Right renal pelvis (tissue), 4 donors: ENCODE measurements around the gene ALK. TPM values are rescaled to one million over a fixed set of nuclear protein-coding genes. Genes with fewer than 3 reads are reported as not detected.

Experiments
- DNase-seq, 4 donors: peaks; one replicate each; pipeline ENCODE4 v3.0.0-alpha.2; 2013; ENCODE audit warnings: low read depth in 4 of 4, low spot score in 3 of 4, missing footprints in 1 of 4
- polyA plus RNA-seq, 4 donors: library from polyadenylated mRNA; unstranded; fragments of 120-200 nt; gene quantifications; one replicate each; pipeline ENCODE4 v1.2.1, GENCODE V29; 2013; ENCODE audit not compliant: insufficient read length in 4 of 4

ALK gene
- polyA plus RNA-seq, 4 donors = 0.11 to 0.50 (median 0.29) TPM

- DNase-seq = peak in 1 of 4 donors; percentile 16
Observed at GRCh38 chr2:29223851-29224692, 697.3 kb downstream of the ALK start.

DNA sequence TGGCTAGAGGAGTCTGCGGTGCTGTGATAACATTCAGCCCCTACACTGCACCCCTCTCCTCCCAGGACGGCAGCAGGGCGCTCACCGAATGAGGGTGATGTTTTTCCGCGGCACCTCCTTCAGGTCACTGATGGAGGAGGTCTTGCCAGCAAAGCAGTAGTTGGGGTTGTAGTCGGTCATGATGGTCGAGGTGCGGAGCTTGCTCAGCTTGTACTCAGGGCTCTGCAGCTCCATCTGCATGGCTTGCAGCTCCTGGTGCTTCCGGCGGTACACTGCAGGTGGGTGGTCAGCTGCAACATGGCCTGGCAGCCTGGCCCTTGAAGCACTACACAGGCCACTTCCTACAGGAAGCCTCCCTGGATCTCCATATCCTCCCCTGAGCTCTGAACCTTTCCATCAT, 698.1 kb downstream of the ALK start:
- DNase-seq = no peak

- DNase-seq = no peak
Observed at GRCh38 chr2:29222381-29223179, 698.8 kb downstream of the ALK start.

DNA sequence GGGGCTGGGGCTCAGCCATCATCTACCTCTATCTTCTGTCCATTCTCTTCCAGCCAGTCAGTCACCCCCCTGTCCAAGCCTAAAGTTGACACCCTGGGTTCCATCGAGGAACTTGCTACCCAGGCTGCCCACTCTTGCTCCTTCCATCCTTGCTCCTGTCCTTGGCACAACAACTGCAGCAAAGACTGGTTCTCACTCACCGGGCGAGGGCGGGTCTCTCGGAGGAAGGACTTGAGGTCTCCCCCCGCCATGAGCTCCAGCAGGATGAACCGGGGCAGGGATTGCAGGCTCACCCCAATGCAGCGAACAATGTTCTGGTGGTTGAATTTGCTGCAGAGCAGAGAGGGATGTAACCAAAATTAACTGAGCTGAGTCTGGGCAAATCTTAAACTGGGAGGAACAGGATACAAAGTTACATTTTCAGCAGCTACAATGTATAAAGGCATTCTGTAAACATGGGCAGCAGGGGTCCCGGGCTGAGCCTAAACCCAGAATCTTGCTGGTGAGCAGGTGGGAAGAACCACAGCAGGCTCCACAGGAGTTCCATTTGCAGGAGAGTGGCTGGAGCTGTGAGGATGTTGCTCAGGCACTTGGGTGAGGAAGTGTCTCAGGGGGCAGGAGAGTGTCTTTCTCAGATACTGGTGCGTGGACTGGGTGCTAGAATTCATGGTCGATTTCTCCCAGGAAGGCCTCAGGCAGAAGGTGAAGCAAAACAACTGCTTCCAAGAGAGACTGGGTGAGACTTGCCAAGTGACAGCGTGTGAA, 700.7 kb downstream of the ALK start:
- DNase-seq = no peak

GRCh38 chr2:29219374-29219773, 702.0 kb downstream of the ALK start:
- no peak for DNase-seq

GRCh38 chr2:29218550-29219125, 702.7 kb downstream of the ALK start:
- no peak for DNase-seq

GRCh38 chr2:29218071-29218470, 703.3 kb downstream of the ALK start:
- no peak for DNase-seq

DNA sequence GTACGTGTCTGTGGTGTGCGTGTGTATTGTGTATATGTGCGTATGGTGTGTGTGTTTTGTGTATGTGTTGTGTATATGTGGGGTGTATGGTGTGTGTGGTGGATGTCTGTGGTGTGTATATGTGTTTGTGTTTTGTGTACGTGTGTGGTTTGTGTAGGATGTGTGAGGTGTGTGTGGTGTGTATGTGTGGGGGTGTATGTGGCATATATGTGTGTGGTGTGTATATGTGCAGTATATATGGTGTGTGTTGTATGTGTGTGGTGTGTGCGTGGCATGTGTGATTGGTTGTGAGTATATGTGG, 704.8 kb downstream of the ALK start:
- DNase-seq = no peak

GRCh38 chr2:29215739-29216608, 705.4 kb downstream of the ALK start:
- DNase-seq = no peak

GRCh38 chr2:29215073-29215472, 706.3 kb downstream of the ALK start:
- no peak for DNase-seq

- no peak for DNase-seq
Observed at GRCh38 chr2:29213888-29214291, 707.5 kb downstream of the ALK start.

DNA sequence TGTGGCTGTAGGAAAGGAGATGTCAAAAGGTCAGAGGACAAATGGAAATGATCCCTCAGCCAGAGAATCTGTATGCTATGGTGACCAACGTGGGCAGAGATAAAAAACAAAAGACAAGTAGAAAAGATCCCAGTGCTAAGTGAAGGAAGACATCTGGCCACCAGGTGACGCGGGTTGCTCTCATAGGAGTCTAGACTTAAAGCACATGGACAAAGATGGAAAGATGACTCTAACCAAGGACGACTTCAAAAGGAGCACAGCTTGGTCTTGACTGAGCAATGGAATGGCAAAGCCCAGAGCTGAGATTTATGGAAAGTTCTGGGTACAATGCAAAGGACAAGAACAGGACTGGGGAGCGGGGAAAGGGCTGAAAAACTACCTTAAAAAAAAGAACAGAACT, 709.4 kb downstream of the ALK start:
- no peak for DNase-seq

DNA sequence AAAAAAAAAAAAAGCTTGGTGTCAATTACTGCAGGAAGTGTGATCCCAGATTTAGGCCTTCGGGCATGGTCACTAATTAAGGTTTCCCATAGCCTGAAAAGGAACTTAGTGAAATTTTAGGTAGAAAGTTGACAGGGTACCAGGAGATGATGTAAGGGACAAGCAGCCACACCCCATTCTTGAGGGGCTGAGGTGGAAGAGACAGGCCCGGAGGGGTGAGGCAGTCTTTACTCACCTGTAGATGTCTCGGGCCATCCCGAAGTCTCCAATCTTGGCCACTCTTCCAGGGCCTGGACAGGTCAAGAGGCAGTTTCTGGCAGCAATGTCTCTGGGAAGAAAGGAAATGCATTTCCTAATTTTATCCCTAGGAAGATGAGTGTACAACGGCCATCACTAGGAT, 711.8 kb downstream of the ALK start:
- no peak for DNase-seq

DNA sequence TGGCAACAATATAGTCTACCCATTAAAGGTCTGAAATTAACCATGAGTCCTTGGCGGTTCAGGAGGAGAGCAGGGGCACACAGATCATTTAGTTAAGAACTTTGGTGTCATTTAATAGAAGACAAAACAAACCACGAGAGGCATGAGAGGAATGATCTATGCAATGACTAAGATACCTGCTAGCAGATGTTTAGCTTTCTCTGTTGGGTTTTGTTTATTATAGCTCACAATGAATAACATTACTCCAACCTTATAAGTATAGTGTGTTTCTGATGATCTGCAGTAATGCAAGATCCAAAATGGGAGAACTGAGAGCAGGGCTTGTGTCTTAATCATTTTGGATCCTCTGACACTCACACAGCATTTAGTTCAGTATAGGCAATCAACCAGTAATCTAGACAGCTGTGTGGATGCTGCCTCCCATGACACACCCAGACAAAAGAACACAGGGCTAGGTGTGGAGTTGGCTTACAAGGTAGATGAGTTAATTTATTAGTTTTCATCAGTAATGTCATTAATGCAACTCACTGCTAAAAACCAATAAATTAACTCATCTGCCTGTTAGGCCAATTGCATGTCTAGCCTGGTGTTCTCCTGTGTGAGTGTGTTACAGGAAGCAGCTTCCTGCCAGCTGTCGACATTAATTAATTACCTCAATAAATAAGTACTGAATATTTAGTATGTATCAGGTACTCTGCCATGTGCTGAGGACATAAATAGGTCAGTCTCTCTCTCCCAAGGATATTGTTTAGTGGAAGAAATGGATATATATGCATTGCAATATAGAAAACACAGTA, 713.8 kb downstream of the ALK start:
- DNase-seq = no peak

DNA sequence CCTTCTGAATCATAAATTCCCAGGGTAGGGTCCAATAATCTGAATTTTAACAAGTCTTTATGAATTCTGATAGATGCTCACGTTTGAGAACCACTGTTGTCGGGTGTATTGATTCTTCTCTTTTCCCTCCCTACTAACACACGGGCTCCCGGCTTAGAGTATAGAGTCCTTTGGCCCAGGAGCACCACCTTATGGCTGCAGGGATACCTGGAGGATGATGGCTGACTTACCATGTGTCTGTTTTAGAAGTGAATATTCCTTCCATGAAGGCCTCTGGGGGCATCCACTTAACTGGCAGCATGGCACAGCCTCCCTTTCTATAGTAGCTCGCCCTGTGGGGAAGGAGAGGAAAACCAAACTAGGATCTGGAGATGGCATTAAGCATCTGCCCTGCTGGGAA, 714.4 kb downstream of the ALK start:
- no peak for DNase-seq

DNA sequence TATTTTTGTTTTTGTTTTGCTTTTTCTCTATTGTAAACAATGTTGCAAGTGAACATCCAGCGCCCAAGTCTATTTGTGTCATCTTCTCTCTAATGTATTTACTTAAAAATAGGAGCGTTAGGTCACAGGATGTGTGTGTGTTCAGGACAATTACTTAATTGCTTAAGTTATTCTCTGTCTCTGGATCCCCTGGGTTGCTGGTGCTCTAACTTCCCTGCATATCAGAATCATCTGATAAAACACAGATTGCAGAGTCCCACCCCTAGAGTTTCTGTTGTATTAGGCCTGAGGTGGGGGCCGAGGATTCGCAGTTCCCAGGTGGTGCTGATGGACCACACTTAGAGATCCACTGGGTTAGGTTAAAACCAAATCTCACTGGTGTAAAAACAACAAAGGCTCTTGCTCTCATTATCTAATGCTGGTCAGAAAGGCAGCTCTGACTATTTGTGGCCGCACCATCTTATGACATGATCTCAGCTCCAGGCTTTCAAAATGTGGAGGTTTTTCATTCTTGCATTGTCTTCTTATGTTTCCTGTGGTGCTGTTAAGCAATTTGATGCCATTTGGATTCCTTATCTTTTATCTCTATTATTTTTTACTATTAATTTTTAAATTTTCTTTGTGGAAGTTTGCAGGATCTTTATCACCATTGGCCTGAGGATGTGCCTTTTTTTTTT, 718.4 kb downstream of the ALK start:
- no peak for DNase-seq

DNA sequence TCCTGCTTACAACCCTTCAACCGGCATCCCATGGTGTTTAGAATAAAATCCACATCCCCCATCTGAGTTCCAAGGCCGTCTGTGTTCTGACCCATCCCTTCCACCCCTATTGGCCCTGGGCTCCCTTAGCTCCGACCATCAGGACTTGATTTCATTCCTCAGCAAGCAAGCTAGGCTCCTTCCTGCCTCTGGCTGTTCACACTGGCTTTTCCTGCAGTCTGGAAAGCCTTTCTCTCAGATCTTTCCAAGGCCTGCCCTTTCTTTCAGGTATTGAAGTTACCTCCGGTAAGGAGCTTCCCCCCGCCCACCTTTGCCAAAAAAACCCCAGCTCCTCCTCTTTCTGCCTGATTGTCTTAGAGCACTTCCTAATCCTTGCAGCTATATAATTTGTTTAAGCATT, 719.4 kb downstream of the ALK start:
- no peak for DNase-seq
